HTR-8/SVneo (cell line): ENCODE measurements around the gene SCUBE2.
A peak's percentile ranks its signal among the peaks of the same experiment; 100 is the strongest.

Experiments
- DNase-seq: peaks from one replicate; pipeline ENCODE4 v3.0.0; 2011; ENCODE audit warnings: low spot score, mixed read lengths; ENCODE audit not compliant: insufficient read length
- FAIRE-seq: peaks from 2 replicates; lab custom pipeline; 2011; peaks lifted over from hg19 to GRCh38; lab: Jason Lieb, UNC

The SCUBE2 gene

GRCh38 chr11:9052316-9052715 lies 39.1 kb downstream of the SCUBE2 start:
- DNase-seq: no peak
- no peak for FAIRE-seq

- no peak for DNase-seq
- no peak for FAIRE-seq
These were observed 41.4 kb downstream of the SCUBE2 start for GRCh38 chr11:9049959-9050358.

- no peak for FAIRE-seq
- DNase-seq: no peak
These were observed 43.4 kb downstream of the SCUBE2 start for GRCh38 chr11:9047964-9048523.

GRCh38 chr11:9046481-9046880 lies 44.9 kb downstream of the SCUBE2 start:
- no peak for DNase-seq
- FAIRE-seq: no peak

GRCh38 chr11:9042488-9042887 lies 48.9 kb downstream of the SCUBE2 start:
- no peak for FAIRE-seq

GRCh38 chr11:9041747-9042146 lies 49.7 kb downstream of the SCUBE2 start:
- DNase-seq: no peak
- no peak for FAIRE-seq

More at GRCh38 chr11:9042488-9042887, 48.9 kb downstream of the SCUBE2 start:
- DNase-seq: no peak

GRCh38 chr11:9040410-9040809 lies 51.0 kb downstream of the SCUBE2 start:
- DNase-seq: no peak
- peak; percentile 69 for FAIRE-seq

DNA sequence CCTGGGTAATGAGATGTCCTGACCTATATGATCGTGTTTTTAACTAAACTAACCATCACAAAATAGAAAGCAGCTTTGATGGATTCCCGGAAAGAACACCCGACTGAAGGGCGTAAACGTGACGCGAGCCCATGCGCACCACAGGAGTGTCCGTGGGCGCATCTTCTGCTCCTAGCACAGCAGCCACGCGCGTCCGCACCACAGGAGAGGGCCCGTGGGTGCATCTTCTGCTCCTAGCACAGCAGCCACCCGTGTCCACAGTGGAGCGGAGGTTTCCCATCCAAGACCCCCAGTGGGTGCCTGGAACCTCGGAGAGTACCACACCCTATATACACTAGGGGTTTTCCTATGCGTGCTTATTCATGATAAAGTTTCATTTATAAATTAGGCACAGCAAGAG lies 51.5 kb downstream of the SCUBE2 start:
- FAIRE-seq: no peak
- no peak for DNase-seq

GRCh38 chr11:9039198-9039597 lies 52.2 kb downstream of the SCUBE2 start:
- no peak for FAIRE-seq

GRCh38 chr11:9038541-9038940 lies 52.9 kb downstream of the SCUBE2 start:
- FAIRE-seq (no peak), DNase-seq (no peak)

More at GRCh38 chr11:9039198-9039597, 52.2 kb downstream of the SCUBE2 start:
- no peak for DNase-seq

- no peak for DNase-seq
- no peak for FAIRE-seq
These were observed 53.4 kb downstream of the SCUBE2 start for GRCh38 chr11:9037963-9038362.

DNA sequence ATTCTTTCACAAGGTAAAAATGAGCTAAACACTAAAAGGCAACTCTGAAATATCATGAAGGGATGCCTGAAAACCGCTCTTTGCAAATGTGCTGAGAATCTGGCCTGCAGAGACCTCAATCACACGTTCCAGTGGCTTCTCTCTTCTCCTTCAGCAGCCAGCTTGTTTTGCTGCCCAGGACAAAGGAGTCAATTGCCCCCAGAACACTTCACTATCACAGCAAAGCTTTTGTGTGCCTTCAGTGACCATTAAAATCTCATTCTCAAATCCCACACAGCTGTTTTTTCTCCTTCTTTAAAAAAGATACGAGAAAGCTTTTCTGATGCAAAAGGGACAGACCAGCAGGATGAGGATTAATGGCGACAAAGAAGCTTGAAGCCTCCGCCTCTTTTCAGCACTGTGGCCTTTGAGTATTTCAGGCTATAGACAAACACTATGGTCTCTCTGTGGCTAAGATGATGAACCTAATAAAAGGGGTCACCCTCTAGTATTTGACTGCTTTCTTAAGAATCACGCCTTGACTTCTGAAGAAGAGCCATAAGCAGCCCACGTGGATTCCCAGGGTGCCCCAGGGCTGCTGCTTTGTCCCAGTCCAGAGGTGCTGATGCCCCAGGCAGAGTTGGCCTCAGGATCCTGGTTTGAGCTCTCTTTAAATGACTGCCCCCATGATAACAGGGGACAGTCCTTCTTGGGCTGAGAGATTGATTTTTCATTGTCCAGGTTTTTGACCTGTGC lies 54.2 kb downstream of the SCUBE2 start:
- no peak for FAIRE-seq
- DNase-seq: no peak

GRCh38 chr11:9030601-9031000 lies 60.8 kb downstream of the SCUBE2 start:
- FAIRE-seq: peak; percentile 84
- no peak for DNase-seq

DNA sequence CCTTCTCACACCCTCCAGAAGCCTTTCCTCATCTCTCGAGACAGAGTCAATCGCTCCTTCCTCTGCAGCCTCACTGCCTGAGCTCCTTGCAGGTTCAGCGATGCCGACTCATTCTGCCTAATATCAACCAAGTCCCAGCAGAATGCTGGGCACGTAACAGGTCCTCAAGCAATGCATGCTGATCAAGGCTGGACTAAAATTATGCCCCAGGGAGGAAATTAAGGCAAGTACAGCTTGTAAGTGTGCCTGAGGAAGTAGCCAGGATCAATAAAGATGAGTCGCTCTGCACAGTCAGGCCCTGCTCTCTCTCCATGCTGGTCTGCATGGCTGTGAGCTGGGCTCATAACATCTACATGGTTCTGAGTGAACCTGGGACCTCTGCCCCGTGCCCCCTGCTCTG lies 62.0 kb downstream of the SCUBE2 start:
- DNase-seq (no peak), FAIRE-seq (no peak)

GRCh38 chr11:9028581-9028980 lies 62.8 kb downstream of the SCUBE2 start:
- DNase-seq (no peak), FAIRE-seq (no peak)

DNA sequence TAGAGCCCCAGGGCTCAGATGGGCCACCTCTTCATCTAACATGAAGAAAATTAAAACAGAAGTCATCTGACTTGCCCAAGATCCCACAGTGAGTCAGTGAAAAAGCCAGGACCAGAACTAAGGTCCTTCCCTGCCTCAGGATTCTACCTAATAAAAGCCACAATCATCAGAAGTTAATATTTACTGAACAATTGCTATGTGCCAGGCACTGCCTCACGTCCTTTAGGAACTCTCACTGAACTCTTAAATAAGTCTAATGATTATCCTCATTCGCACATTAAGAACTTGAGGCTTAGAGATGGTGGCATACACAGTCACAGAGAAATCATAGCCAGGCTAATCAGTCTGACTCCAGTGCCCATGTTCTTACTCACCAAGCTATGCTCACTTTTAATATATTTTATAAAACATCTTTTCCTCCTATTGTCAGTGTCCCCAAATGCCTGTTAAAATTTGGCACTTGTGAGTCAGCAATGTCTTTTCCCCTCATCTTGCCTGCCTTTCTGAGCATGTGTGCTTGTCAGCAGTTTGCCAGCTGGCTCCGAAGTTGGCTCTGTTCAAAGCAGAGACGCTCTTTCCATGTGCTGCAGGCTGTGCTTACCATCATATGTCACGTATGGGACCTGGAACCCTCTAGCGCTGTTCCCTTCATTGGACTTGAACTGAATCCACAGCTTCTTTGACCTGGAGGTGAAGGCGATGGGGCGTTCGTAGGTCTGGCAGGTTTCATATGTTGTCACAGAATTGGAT lies 66.1 kb downstream of the SCUBE2 start:
- FAIRE-seq (no peak), DNase-seq (no peak)

GRCh38 chr11:9022961-9023680 lies 68.3 kb downstream of the SCUBE2 start:
- DNase-seq: no peak
- FAIRE-seq: no peak

- FAIRE-seq (no peak), DNase-seq (no peak)
These were observed 70.5 kb downstream of the SCUBE2 start for GRCh38 chr11:9020916-9021315.

DNA sequence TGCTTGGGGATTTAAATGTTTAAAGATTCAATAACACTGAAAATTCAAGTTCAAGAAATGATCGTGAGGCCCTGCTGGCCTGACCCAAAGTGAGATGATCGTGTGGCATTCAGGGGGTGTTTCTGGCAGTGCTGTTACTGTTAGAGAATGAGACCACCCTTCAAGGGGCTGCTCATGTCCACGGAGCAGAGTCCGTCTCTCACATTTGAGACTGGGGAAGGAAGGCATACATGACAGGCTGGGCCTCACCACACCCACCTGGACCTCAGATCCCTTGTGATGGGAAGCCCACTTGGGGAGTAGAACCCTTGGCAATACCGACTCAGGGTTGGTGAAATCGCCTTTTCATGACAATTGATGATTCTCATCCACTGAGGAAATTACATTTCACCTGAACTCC lies 71.5 kb downstream of the SCUBE2 start:
- DNase-seq (no peak), FAIRE-seq (no peak)

DNA sequence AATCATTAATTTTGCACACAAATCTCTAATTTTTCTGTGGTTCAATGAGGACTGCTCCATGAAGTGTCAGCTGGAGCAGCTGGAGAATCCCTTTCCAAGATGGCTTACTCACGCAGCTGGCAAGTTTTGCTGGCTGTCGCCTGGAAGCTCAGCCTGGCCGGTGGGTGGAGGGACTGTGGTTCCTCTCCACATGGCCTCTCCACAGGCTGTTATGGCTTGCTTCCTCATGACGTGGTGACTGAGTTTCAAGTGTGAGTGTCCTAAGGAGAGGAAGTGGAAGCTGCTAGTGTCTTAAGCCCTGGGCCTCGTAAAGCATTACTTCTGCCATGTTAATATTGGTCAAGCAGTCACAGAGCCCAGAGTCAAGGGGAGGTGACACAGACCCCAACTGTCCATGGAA lies 73.6 kb downstream of the SCUBE2 start:
- DNase-seq (no peak), FAIRE-seq (no peak)
